Prostate gland (tissue), 2 donors: ENCODE measurements around the gene ELMO3. TPM values are rescaled to one million over a fixed set of nuclear protein-coding genes. Genes with fewer than 3 reads are reported as not detected.

Experiments
- DNase-seq: peaks from one replicate; pipeline ENCODE4 v3.0.0-alpha.2; 2019; ENCODE audit warnings: low spot score
- H3K27ac ChIP-seq, 2 donors: fragments of 200-600 bp; sonication (generic); 2 replicates each; pipeline ENCODE4 v1.5.1; 2017 to 2019
- H3K27me3 ChIP-seq: fragments of 200-600 bp; sonication (generic); replicated peaks from 2 replicates; pipeline ENCODE4 v1.5.1; 2019; ENCODE audit not compliant: insufficient read depth
- H3K36me3 ChIP-seq, 2 donors: fragments of 200-600 bp; sonication (generic); 1 replicate in 1 of 2; 2 replicates in 1 of 2; pipeline versions ENCODE4 v1.5.1 to v1.8.1; 2017 to 2019
- H3K4me1 ChIP-seq: fragments of 200-600 bp; sonication (generic); replicated peaks from 2 replicates; pipeline ENCODE4 v1.5.1; 2019
- H3K4me3 ChIP-seq, 2 donors: fragments of 200-600 bp; sonication (generic); 2 replicates each; pipeline ENCODE4 v1.5.1; 2017 to 2019
- H3K9me3 ChIP-seq: fragments of 200-600 bp; sonication (generic); 2 replicates; pipeline ENCODE4 v1.5.1; 2017
- CTCF ChIP-seq, 4 experiments: fragments of 200-600 bp in 2 of 4; fragments of 450-650 bp in 2 of 4; sonication (generic) in 2 of 4; IDR thresholded peaks; 1 replicate in 3 of 4; 2 replicates in 1 of 4; pipeline ENCODE4 v1.5.1; 2016 to 2019; ENCODE audit warnings: antibody characterized with exemption in 4 of 4, mild to moderate bottlenecking in 2 of 4, moderate library complexity in 2 of 4
- POLR2A ChIP-seq: fragments of 450-650 bp; IDR thresholded peaks from one replicate; pipeline ENCODE4 v1.6.1; 2016; ENCODE audit warnings: antibody characterized with exemption, mild to moderate bottlenecking
- POLR2AphosphoS5 ChIP-seq: sonication (generic); formaldehyde crosslinking; IDR thresholded peaks from one replicate; pipeline ENCODE4 v1.6.1; 2017; ENCODE audit warnings: antibody characterized with exemption
- WGBS: methylation state at CpG from one replicate; pipeline ENCODE4 v1.1.5; 2018; 5-methylcytosine and 5-hydroxymethylcytosine counted together
- intact Hi-C: fragments of 100-400 bp; cut with DNase I; formaldehyde crosslinking; loops from one replicate; pipeline ENCODE4 v1.14.2; 2022
- total RNA-seq, 2 donors: library from RNA; depleted of rRNA; stranded (reverse); fragments of >200 nt; gene quantifications; one replicate each; pipeline ENCODE4 v1.1.0, GENCODE V29; 2016

The ELMO3 gene
- total RNA-seq, 2 donors from 2014 or later = 24.8 to 36.7 TPM

- Histone ChIP-seq H3K4me3 (no peak overlapping the region), H3K4me1 (peaks cover 17% of the 10 kb centered on the region), H3K27me3 (no peaks in the 10 kb centered on the region), H3K9me3 (no peaks in the 10 kb centered on the region), H3K27ac (no peak overlapping the region), H3K36me3 (no peaks in the 10 kb centered on the region)
- intact Hi-C loops = no loop called here
- no peak for TF ChIP-seq CTCF (IDR thresholded peaks at IDR 0.05)
- TF ChIP-seq POLR2A = no peak
- no peak for TF ChIP-seq POLR2AphosphoS5
- DNase-seq = no peak
- WGBS = 100% methylated on average over 3 of the region's 3 CpGs
These were observed 39.3 kb downstream of the ELMO3 start for GRCh38 chr16:67238278-67238575.

- no peak for TF ChIP-seq CTCF (IDR thresholded peaks at IDR 0.05)
- TF ChIP-seq POLR2AphosphoS5 = no peak
- TF ChIP-seq POLR2A = no peak
- H3K36me3 ChIP-seq = no peaks in the 10 kb centered on the region
- no peaks in the 10 kb centered on the region for H3K9me3 ChIP-seq
- intact Hi-C loops = no loop called here
- DNase-seq = no peak
- no peak overlapping the region for H3K27ac ChIP-seq
- H3K4me3 ChIP-seq = no peak overlapping the region
- H3K4me1 ChIP-seq = peaks cover 17% of the 10 kb centered on the region
- 90% methylated on average over 9 of the region's 9 CpGs for WGBS
- H3K27me3 ChIP-seq = no peaks in the 10 kb centered on the region
These were observed 40.0 kb downstream of the ELMO3 start for GRCh38 chr16:67238806-67239470.

- H3K9me3 ChIP-seq = no peaks in the 10 kb centered on the region
- TF ChIP-seq POLR2AphosphoS5 (no peak), CTCF (IDR thresholded peaks at IDR 0.05) (no peak), POLR2A (no peak)
- H3K36me3 ChIP-seq = no peaks in the 10 kb centered on the region
- H3K4me3 ChIP-seq = no peak overlapping the region
- intact Hi-C loops = no loop called here
- no peaks in the 10 kb centered on the region for H3K27me3 ChIP-seq
- no peak for DNase-seq
- H3K27ac ChIP-seq = peak overlapping the region; percentile 75 to 80
- 79% methylated on average over 4 of the region's 4 CpGs for WGBS
- peaks cover 20% of the 10 kb centered on the region for H3K4me1 ChIP-seq
These were observed 41.6 kb downstream of the ELMO3 start for GRCh38 chr16:67240506-67240905.

GRCh38 chr16:67241008-67241900, 42.3 kb downstream of the ELMO3 start:
- Histone ChIP-seq H3K27ac (peak overlapping the region; percentile 75 to 80), H3K9me3 (no peaks in the 10 kb centered on the region), H3K4me1 (peaks cover 24% of the 10 kb centered on the region), H3K27me3 (no peaks in the 10 kb centered on the region), H3K36me3 (no peaks in the 10 kb centered on the region), H3K4me3 (no peak overlapping the region)
- intact Hi-C loops = no loop called here
- TF ChIP-seq POLR2A (no peak), CTCF (IDR thresholded peaks at IDR 0.05) (no peak), POLR2AphosphoS5 (peak; percentile 49)
- DNase-seq = peak; percentile 73
- WGBS = 54% methylated on average over 10 of the region's 10 CpGs
